NCI-H2227 (cell line): Measurements from ENCODE around the gene RAB13.

Experiments
- DNase-seq: peaks from one replicate; lab custom pipeline; 2025; ENCODE audit not compliant: unreplicated experiment; lab: John Stamatoyannopoulos, UW

Gene RAB13

GRCh38 chr1:153934746-153935145 lies 51.4 kb downstream of the RAB13 start:
- no peak for DNase-seq

- no peak for DNase-seq
These were observed 52.2 kb downstream of the RAB13 start for GRCh38 chr1:153933955-153934354.

- no peak for DNase-seq
These were observed 52.7 kb downstream of the RAB13 start for GRCh38 chr1:153933430-153933829.

- no peak for DNase-seq
These were observed 53.7 kb downstream of the RAB13 start for GRCh38 chr1:153932156-153933131.
